Measurements from ENCODE around the gene ERMARD. TPM values are rescaled to one million over a fixed set of nuclear protein-coding genes. Genes with fewer than 3 reads are reported as not detected.

Gene ERMARD
- total RNA-seq, 1 donor from 2014 or later: 30.3 TPM

DNA sequence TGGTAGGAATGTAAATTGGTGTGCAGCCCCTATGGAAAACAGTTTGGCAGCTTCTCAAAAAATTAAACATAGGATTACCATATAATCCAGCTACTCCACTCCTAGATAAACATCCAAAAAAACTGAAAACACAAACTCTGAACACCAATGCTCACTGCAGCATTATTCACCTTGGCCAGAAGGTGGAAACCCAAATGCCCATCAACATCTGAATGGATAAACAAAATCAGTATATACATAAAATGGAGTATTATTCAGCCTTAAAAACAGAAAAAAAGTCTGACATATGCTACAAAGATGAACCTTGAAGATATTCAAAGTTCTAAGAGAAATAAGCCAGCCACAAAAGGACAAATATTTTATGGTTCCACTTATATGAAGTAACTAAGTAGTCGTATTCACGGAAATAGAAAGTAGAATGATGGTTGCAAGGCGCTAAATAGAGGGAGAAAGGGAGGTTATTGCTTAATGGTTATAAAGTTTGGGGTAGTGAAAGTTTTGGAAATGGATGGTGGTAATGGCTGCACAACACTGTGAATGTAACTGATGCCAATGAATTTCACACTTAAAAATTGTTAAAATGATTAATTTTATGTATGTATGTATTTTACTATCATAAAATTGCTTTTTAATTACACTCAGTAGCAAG, 31.1 kb upstream of the ERMARD start:
- TF ChIP-seq CTCF (IDR thresholded peaks at IDR 0.05; ENCODE audit: unreplicated experiment): peak; percentile 42
- peaks cover 2% of the 10 kb centered on the region for H3K36me3 Mint-ChIP-seq (ENCODE audit: insufficient read depth)
- H3K9me3 Mint-ChIP-seq (ENCODE audit: low read depth): no peaks in the 10 kb centered on the region
- no peak overlapping the region for H3K27ac Mint-ChIP-seq
- H3K4me3 Mint-ChIP-seq (ENCODE audit: low read depth): no peak overlapping the region
- no peaks in the 10 kb centered on the region for H3K27me3 Mint-ChIP-seq
- DNase-seq (ENCODE audit: low spot score, unreplicated experiment): no peak
- H3K4me1 Mint-ChIP-seq (ENCODE audit: low read depth): peaks cover 19% of the 10 kb centered on the region

DNA sequence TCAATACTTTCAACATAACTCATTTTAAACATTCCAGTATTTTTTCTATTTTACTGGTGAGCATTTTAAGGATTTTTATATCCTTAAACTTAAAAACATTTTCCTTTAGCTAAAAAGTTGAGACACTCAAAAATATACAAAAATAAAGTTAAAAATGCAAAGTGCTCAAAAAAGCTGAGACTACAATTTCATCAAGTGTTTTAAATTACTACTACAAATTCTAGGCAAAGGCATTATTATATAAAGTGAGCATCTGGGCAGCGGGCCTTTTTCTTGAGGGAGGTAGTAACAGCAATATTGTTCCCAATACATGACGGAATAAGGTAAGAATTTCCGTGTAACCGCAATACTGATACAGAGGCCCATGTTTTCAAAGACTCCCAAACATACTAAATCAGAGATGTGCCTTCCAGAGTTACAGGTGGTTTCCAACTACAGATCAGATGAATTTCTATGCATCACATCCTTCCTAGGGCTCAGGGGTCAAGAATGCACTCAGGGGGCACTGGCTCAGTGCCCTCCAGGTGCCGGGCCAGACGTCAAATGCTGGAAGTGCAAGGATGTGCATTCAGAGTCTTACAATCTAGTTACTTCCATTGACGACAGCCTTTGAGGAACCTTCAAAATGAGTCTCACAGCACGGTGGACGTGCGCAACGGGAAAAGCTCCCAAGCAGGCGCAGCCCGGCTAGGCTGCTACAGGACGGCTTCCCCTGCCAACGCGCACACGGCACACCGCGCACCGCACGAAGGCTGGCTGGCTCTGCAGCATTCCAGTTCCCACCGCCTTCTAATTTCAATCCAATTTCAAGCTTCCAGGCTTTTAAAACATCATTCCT, 28.8 kb upstream of the ERMARD start:
- H3K4me3 Mint-ChIP-seq (ENCODE audit: low read depth): peak overlapping the region; percentile 88
- TF ChIP-seq CTCF (IDR thresholded peaks at IDR 0.05; ENCODE audit: unreplicated experiment): no peak
- peaks cover 38% of the 10 kb centered on the region for H3K4me1 Mint-ChIP-seq (ENCODE audit: low read depth)
- peak overlapping the region; percentile 94 for H3K27ac Mint-ChIP-seq
- H3K27me3 Mint-ChIP-seq: no peaks in the 10 kb centered on the region
- H3K9me3 Mint-ChIP-seq (ENCODE audit: low read depth): no peaks in the 10 kb centered on the region
- no peak for DNase-seq (ENCODE audit: low spot score, unreplicated experiment)
- H3K36me3 Mint-ChIP-seq (ENCODE audit: insufficient read depth): peaks cover 2% of the 10 kb centered on the region

DNA sequence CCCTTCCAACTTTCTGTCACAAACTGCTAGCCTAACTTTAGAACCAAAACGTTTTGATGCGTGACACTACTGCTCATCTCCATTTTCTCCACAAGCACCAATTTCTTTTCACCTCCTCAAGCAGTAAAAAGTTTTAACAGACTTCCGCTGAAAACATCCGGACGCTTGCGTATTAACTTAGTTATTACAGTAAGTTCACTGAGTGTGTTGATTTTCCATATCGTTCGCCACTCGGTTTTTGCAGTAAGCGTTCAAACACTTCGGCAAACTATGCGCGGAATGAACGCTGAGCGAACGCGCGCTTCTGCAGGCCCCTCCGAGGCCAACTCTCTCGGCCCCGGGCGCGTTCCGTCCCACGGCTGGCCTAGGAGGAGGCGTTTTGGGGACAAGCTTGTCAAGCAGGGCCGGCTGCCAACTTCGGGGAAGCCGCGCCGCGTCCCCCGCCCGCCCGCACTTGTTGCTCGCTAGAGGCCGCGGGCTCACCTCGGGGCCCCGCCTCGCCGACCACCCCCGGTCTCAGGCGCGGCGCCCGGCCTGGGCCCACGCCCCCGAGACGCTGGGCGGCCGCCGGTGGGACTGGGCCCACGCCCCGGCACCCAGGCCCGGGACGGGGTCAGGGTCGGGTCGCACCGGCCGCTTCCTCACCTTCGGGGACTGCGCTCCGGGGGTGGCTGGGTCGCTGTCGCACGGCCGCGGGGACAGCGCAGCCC, 28.1 kb upstream of the ERMARD start:
- DNase-seq (ENCODE audit: low spot score, unreplicated experiment): peak; percentile 45
- peaks cover 3% of the 10 kb centered on the region for H3K36me3 Mint-ChIP-seq (ENCODE audit: insufficient read depth)
- peak overlapping the region; percentile 94 for H3K27ac Mint-ChIP-seq
- H3K9me3 Mint-ChIP-seq (ENCODE audit: low read depth): no peaks in the 10 kb centered on the region
- H3K4me3 Mint-ChIP-seq (ENCODE audit: low read depth): peak overlapping the region; percentile 88
- TF ChIP-seq CTCF (IDR thresholded peaks at IDR 0.05; ENCODE audit: unreplicated experiment): no peak
- no peaks in the 10 kb centered on the region for H3K27me3 Mint-ChIP-seq
- H3K4me1 Mint-ChIP-seq (ENCODE audit: low read depth): peaks cover 42% of the 10 kb centered on the region

DNA sequence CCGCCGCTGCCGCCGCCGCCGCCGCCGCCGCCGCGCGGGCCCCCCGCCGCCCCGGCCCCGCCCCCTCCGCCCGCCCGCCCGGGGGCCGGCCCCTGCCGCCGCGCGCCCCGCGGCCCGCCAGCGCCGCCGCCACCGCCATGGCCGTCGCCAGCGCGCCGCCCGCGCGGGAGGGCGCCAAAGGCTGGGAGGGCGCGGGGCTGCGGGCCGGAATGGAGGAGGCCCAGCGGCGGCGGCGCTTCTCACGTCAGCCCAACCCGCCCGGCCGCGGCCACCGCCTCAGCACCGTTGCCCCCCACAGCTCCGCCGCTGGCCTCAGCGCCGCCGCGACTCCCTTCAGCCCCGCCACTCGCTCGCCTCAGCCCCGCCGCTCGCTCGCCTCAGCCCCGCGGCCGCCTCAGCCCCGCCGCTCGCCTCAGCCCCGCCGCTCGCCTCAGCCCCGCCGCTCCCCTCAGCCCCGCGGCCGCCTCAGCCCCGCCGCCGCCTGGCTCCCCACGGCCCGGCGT, 27.4 kb upstream of the ERMARD start:
- peaks cover 3% of the 10 kb centered on the region for H3K36me3 Mint-ChIP-seq (ENCODE audit: insufficient read depth)
- peak overlapping the region; percentile 67 for H3K4me3 Mint-ChIP-seq (ENCODE audit: low read depth)
- DNase-seq (ENCODE audit: low spot score, unreplicated experiment): peak; percentile 35
- H3K27me3 Mint-ChIP-seq: no peaks in the 10 kb centered on the region
- peaks cover 42% of the 10 kb centered on the region for H3K4me1 Mint-ChIP-seq (ENCODE audit: low read depth)
- peak overlapping the region; percentile 80 for H3K27ac Mint-ChIP-seq
- TF ChIP-seq CTCF (IDR thresholded peaks at IDR 0.05; ENCODE audit: unreplicated experiment): no peak
- no peaks in the 10 kb centered on the region for H3K9me3 Mint-ChIP-seq (ENCODE audit: low read depth)
